CD14-positive monocyte (primary cell): ENCODE results near the gene LIPE. TPM values are rescaled to one million over a fixed set of nuclear protein-coding genes. Genes with fewer than 3 reads are reported as not detected.

Source experiments
- DNase-seq, 3 donors: peaks; one replicate each; pipeline ENCODE4 v3.0.0-alpha.2; 2011 to 2022
- H2AFZ ChIP-seq: 2 replicates; pipeline ENCODE4 v1.6.0; 2012; ENCODE audit warnings: mild to moderate bottlenecking, low read depth, low read length, inconsistent platforms; ENCODE audit not compliant: insufficient read depth, poor library complexity, severe bottlenecking
- H3K27ac ChIP-seq, 2 donors: 1 replicate in 1 of 2; 2 replicates in 1 of 2; pipeline ENCODE4 v1.5.1; 2012 to 2013; ENCODE audit warnings: low read length in 2 of 2, control low read depth in 1 of 2, inconsistent platforms in 1 of 2, low read depth in 1 of 2, mild to moderate bottlenecking in 1 of 2
- H3K27me3 ChIP-seq, 2 donors: one replicate each; pipeline versions ENCODE4 v1.6.0 to v1.6.1; 2011 to 2013; ENCODE audit warnings: low read length in 2 of 2; ENCODE audit not compliant: control insufficient read depth in 2 of 2, insufficient read depth in 2 of 2
- H3K36me3 ChIP-seq, 2 donors: replicated peaks in 1 of 2; 1 replicate in 1 of 2; 2 replicates in 1 of 2; pipeline versions ENCODE4 v1.5.1 to v1.6.1; 2012 to 2013; ENCODE audit warnings: low read length in 2 of 2, control low read depth in 1 of 2, inconsistent platforms in 1 of 2, mild to moderate bottlenecking in 1 of 2; ENCODE audit not compliant: insufficient read depth in 2 of 2, control insufficient read depth in 1 of 2
- H3K4me1 ChIP-seq, 2 donors: 1 replicate in 1 of 2; 2 replicates in 1 of 2; pipeline versions ENCODE4 v1.5.1 to v1.6.1; 2012 to 2013; ENCODE audit warnings: low read length in 2 of 2, control low read depth in 1 of 2, inconsistent platforms in 1 of 2, mild to moderate bottlenecking in 1 of 2, moderate library complexity in 1 of 2; ENCODE audit not compliant: insufficient read depth in 2 of 2, control insufficient read depth in 1 of 2
- H3K4me2 ChIP-seq: replicated peaks from 2 replicates; pipeline ENCODE3; 2012; ENCODE audit warnings: low read length, moderate library complexity, mild to moderate bottlenecking; ENCODE audit not compliant: poor library complexity, severe bottlenecking; ENCODE audit errors: extremely low read depth
- H3K4me3 ChIP-seq, 3 experiments: fragments of 200-600 bp in 1 of 3; sonication (generic) in 1 of 3; replicated peaks in 1 of 3; 1 replicate in 2 of 3; 2 replicates in 1 of 3; pipeline ENCODE4 v1.5.1; 2011 to 2013; ENCODE audit warnings: low read length in 3 of 3, mild to moderate bottlenecking in 3 of 3, control low read depth in 2 of 3, low read depth in 2 of 3, inconsistent platforms in 1 of 3, moderate library complexity in 1 of 3
- H3K79me2 ChIP-seq: 2 replicates; pipeline ENCODE4 v1.6.0; 2012; ENCODE audit warnings: mild to moderate bottlenecking, control low read depth, inconsistent platforms, low read length, moderate library complexity; ENCODE audit not compliant: insufficient read depth
- H3K9ac ChIP-seq: 2 replicates; pipeline ENCODE4 v1.6.0; 2017; ENCODE audit warnings: low read length, mild to moderate bottlenecking; ENCODE audit not compliant: insufficient read depth, poor library complexity, severe bottlenecking
- H3K9me3 ChIP-seq, 2 donors: replicated peaks in 1 of 2; 1 replicate in 1 of 2; 2 replicates in 1 of 2; pipeline versions ENCODE4 v1.5.1 to v1.6.1; 2012 to 2013; ENCODE audit warnings: low read length in 2 of 2, control low read depth in 1 of 2; ENCODE audit not compliant: control insufficient read depth in 1 of 2, insufficient read depth in 1 of 2
- H4K20me1 ChIP-seq: 2 replicates; pipeline ENCODE4 v1.6.0; 2012; ENCODE audit warnings: mild to moderate bottlenecking, low read length, control low read depth, moderate library complexity; ENCODE audit not compliant: insufficient read depth
- H3K27ac Mint-ChIP-seq, 7 donors: one replicate each; pipeline ENCODE4 v1.8.0; 2020; ENCODE audit warnings: mild to moderate bottlenecking in 7 of 7, mixed read lengths in 7 of 7, moderate library complexity in 6 of 7, inconsistent platforms in 2 of 7
- H3K27me3 Mint-ChIP-seq, 3 donors: one replicate each; pipeline ENCODE4 v1.8.0; 2021 to 2022; ENCODE audit warnings: low read depth in 3 of 3, mild to moderate bottlenecking in 3 of 3, mixed read lengths in 3 of 3, moderate library complexity in 3 of 3, inconsistent platforms in 1 of 3
- H3K36me3 Mint-ChIP-seq, 2 donors: one replicate each; pipeline ENCODE4 v1.8.0; 2020; ENCODE audit warnings: mixed read lengths in 2 of 2, inconsistent platforms in 1 of 2, mild to moderate bottlenecking in 1 of 2
- H3K4me1 Mint-ChIP-seq: one replicate; pipeline ENCODE4 v1.8.0; 2020; ENCODE audit warnings: mild to moderate bottlenecking, mixed read lengths
- H3K4me3 Mint-ChIP-seq, 2 donors: one replicate each; pipeline ENCODE4 v1.8.0; 2020; ENCODE audit warnings: mild to moderate bottlenecking in 2 of 2, mixed read lengths in 2 of 2, moderate library complexity in 1 of 2
- H3K9me3 Mint-ChIP-seq, 7 donors: one replicate each; pipeline ENCODE4 v1.8.0; 2020 to 2022; ENCODE audit warnings: mixed read lengths in 7 of 7, mild to moderate bottlenecking in 6 of 7, moderate library complexity in 6 of 7, inconsistent platforms in 2 of 7
- WGBS: methylation state at CpG from one replicate; pipeline ENCODE4 v1.1.5; 2013; ENCODE audit warnings: missing lambda C conversion rate; ENCODE audit not compliant: insufficient coverage; 5-methylcytosine and 5-hydroxymethylcytosine counted together
- intact Hi-C, 2 donors: fragments of 100-400 bp; cut with micrococcal nuclease; formaldehyde crosslinking; loops; one replicate each; pipeline versions ENCODE4 v1.15.0 to v1.15.1; 2023
- polyA plus RNA-seq, 3 donors: library from polyadenylated mRNA; depleted of rRNA in 1 of 3; unstranded in 2 of 3; stranded (reverse) in 1 of 3; fragments of 300-500 nt in 2 of 3; fragments of >200 nt in 1 of 3; fragmentation: Illumina TruSeq in 2 of 3; gene quantifications; 1 replicate in 2 of 3; 2 replicates in 1 of 3; pipeline ENCODE4 v1.2.3, GENCODE V29; 2012 to 2021
- TF ChIP-seq, protein P1 (sequence below): fragments of 200-600 bp; IDR thresholded peaks from one replicate; pipeline ENCODE4 v1.8.0; 2022; ENCODE audit warnings: antibody characterized with exemption, mild to moderate bottlenecking

LIPE gene
- polyA plus RNA-seq, 3 donors = 0.31 TPM; not detected in 2

DNA sequence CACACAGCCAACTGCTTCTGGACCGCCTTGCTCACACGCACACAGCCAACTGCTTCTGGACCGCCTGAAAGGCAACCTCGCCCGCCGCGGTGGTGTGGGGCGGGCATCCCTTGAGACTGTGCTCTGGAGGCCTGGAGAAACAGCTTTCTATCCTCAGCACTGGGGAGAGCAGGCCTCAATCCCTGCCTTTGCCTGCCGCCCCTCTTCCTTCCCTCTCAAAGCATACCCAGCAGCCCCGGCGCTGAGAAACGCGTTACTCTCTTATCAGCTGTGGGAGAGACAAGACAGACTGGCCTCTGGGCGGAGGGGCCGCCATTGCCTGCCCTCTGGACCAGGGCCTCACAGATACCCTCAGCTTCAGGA, 2.9 kb downstream of the LIPE start:
- no peak overlapping the region for H3K27ac ChIP-seq
- WGBS = 81% methylated on average over 14 of the region's 15 CpGs
- no peak overlapping the region for H3K9ac ChIP-seq

DNA sequence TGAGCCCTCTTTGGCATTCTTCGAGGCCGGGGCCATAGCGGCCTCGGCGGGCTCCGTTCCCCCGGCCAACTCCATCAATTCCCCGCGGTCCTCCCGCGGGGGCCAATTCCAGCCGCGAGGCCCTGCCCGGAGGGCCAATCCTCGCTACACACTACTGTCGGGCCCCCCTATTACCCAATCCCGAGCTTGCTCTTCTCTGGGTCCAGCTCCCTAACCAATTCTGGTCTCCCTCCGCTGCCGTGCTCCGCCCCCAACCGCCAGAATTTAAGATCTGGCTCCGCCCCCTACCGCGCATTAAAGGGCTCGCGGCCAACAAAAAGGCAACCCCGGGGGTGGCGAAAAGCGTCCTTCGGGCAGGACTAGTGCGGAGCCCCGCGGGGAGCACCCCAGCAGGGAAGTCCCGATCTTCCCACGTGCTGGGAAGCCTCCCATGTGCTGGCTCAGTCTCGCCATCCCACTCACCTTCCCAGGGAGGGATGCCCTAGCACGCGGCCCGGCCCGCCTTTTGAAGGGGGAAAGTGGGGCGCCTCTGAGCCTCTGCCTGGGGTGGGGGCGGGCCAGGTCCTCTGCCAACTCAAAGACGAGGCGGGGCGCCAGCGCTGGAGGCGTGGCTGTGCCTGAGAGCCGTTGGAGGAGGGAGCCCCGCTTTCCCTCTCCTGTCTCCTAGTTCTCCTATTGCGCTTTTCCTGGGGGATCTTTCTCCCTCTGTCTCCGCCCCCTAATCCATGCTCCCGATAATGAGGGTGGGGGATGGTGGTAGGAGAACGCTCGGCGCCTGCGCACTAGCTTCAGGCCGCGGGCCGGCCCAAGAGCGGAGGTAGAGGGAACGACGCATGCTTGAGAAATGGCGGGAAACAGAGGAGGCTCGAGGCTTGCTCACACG, 3.5 kb downstream of the LIPE start:
- Histone ChIP-seq H3K9me3 (no peaks in the 10 kb centered on the region), H2AFZ (peak overlapping the region; percentile 81), H3K36me3 (no peaks in the 10 kb centered on the region), H3K79me2 (no peaks in the 10 kb centered on the region), H3K4me3 (peak overlapping the region; percentile 21 to 74 (median 63)), H3K27ac (no peak overlapping the region), H4K20me1 (no peaks in the 10 kb centered on the region), H3K9ac (peak overlapping the region; percentile 29), H3K27me3 (peaks cover 0 to 34% of the 10 kb centered on the region in 2 donors), H3K4me1 (peaks cover 23 to 37% of the 10 kb centered on the region in 2 donors), H3K4me2 (peak overlapping the region; percentile 81)
- DNase-seq = peak; percentile 71 to 79 (median 72)
- H3K9me3 Mint-ChIP-seq = peaks cover 0 to 17% (median 6%) of the 10 kb centered on the region in 7 donors
- H3K27me3 Mint-ChIP-seq = peaks cover 39 to 56% (median 41%) of the 10 kb centered on the region in 3 donors
- H3K4me1 Mint-ChIP-seq = peaks cover 38% of the 10 kb centered on the region
- intact Hi-C loops = no loop called here
- H3K4me3 Mint-ChIP-seq = peak overlapping the region; percentile 82 to 92
- TF ChIP-seq, protein P1, sequence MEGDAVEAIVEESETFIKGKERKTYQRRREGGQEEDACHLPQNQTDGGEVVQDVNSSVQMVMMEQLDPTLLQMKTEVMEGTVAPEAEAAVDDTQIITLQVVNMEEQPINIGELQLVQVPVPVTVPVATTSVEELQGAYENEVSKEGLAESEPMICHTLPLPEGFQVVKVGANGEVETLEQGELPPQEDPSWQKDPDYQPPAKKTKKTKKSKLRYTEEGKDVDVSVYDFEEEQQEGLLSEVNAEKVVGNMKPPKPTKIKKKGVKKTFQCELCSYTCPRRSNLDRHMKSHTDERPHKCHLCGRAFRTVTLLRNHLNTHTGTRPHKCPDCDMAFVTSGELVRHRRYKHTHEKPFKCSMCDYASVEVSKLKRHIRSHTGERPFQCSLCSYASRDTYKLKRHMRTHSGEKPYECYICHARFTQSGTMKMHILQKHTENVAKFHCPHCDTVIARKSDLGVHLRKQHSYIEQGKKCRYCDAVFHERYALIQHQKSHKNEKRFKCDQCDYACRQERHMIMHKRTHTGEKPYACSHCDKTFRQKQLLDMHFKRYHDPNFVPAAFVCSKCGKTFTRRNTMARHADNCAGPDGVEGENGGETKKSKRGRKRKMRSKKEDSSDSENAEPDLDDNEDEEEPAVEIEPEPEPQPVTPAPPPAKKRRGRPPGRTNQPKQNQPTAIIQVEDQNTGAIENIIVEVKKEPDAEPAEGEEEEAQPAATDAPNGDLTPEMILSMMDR = no peak
- H3K36me3 Mint-ChIP-seq = peaks cover 0 to 2% of the 10 kb centered on the region in 2 donors
- peak overlapping the region in 1 of 7 donors; percentile 58 for H3K27ac Mint-ChIP-seq
- WGBS = 4% methylated on average over 51 of the region's 65 CpGs

More for the DNA sequence above, 2.9 kb downstream of the LIPE start:
- peaks cover 0 to 17% (median 6%) of the 10 kb centered on the region in 7 donors for H3K9me3 Mint-ChIP-seq
- H2AFZ ChIP-seq = peak overlapping the region; percentile 81
- peaks cover 0 to 2% of the 10 kb centered on the region in 2 donors for H3K36me3 Mint-ChIP-seq
- peak overlapping the region in 1 of 2 donors; percentile 92 for H3K4me3 Mint-ChIP-seq
- no peaks in the 10 kb centered on the region for H4K20me1 ChIP-seq
- no peak overlapping the region for H3K27ac Mint-ChIP-seq
- H3K4me1 ChIP-seq = peaks cover 23 to 37% of the 10 kb centered on the region in 2 donors
- H3K36me3 ChIP-seq = no peaks in the 10 kb centered on the region
- no peaks in the 10 kb centered on the region for H3K79me2 ChIP-seq
- H3K27me3 Mint-ChIP-seq = peaks cover 39 to 56% (median 45%) of the 10 kb centered on the region in 3 donors
- H3K4me1 Mint-ChIP-seq = peaks cover 38% of the 10 kb centered on the region
- no peaks in the 10 kb centered on the region for H3K9me3 ChIP-seq
- H3K4me2 ChIP-seq = peak overlapping the region; percentile 81
- TF ChIP-seq, protein P1 = no peak
- H3K27me3 ChIP-seq = peaks cover 0 to 34% of the 10 kb centered on the region in 2 donors
- no peak for DNase-seq
- intact Hi-C loops = no loop called here
- H3K4me3 ChIP-seq = peak overlapping the region in 1 of 3 experiments; percentile 74
